OCI-LY3 (cell line): ENCODE data around the gene PTPN20.

Experiments used
- H2AFZ ChIP-seq: fragments of 200-600, 300-600 bp; shearing (Covaris generic); 2 replicates; pipeline ENCODE4 v1.6.0; 2014; ENCODE audit warnings: antibody characterized with exemption, low read depth, low read length
- H3K27ac ChIP-seq: fragments of 200-600, 300-600 bp; sonication (generic); 2 replicates; pipeline ENCODE4 v1.5.1; 2014; ENCODE audit warnings: mild to moderate bottlenecking, low read length, moderate library complexity, mixed read lengths
- H3K27me3 ChIP-seq: fragments of 200-600, 300-600 bp; sonication (generic); 2 replicates; pipeline ENCODE4 v1.6.1; 2014; ENCODE audit warnings: low read depth, low read length, mixed read lengths
- H3K36me3 ChIP-seq: fragments of 200-600, 300-600 bp; sonication (generic); replicated peaks from 2 replicates; pipeline ENCODE3; 2014; ENCODE audit warnings: low read depth, low read length, mixed read lengths
- H3K4me1 ChIP-seq: fragments of 300-600, 200-600 bp; sonication (generic); 2 replicates; pipeline ENCODE4 v1.6.1; 2014; ENCODE audit warnings: low read length, mixed read lengths
- H3K4me2 ChIP-seq: fragments of 200-600, 300-600 bp; sonication (generic); 2 replicates; pipeline ENCODE4 v1.6.1; 2014; ENCODE audit warnings: low read length, mixed read lengths
- H3K4me3 ChIP-seq: fragments of 300-600, 200-600 bp; sonication (generic); 2 replicates; pipeline ENCODE4 v1.5.1; 2014; ENCODE audit warnings: antibody characterized with exemption, mild to moderate bottlenecking, low read length, moderate library complexity
- H3K79me2 ChIP-seq: fragments of 300-600, 200-600 bp; shearing (Covaris generic); 2 replicates; pipeline ENCODE4 v1.6.1; 2014; ENCODE audit warnings: mild to moderate bottlenecking, low read length, mixed read lengths
- H3K9ac ChIP-seq: fragments of 300-600, 200-600 bp; shearing (Covaris generic); 2 replicates; pipeline ENCODE4 v1.6.0; 2014; ENCODE audit warnings: mild to moderate bottlenecking, low read length, moderate library complexity
- H3K9me3 ChIP-seq: fragments of 200-600, 300-600 bp; shearing (Covaris generic); 2 replicates; pipeline ENCODE4 v1.6.1; 2014; ENCODE audit warnings: low read length, mixed read lengths; ENCODE audit not compliant: insufficient read depth
- H4K20me1 ChIP-seq: fragments of 200-600, 300-600 bp; sonication (generic); 2 replicates; pipeline ENCODE4 v1.6.1; 2016; ENCODE audit warnings: low read length, mixed read lengths; ENCODE audit not compliant: insufficient read depth
- EZH2phosphoT487 ChIP-seq: fragments of 200-600 bp; shearing (Covaris generic); IDR thresholded peaks from 2 replicates; pipeline ENCODE4 v1.6.1; 2018; ENCODE audit warnings: antibody characterized with exemption, mixed run types, low read depth
- TF ChIP-seq, protein P1 (sequence below): fragments of 200-600, 300-600 bp; sonication (generic); IDR thresholded peaks from 2 replicates; pipeline ENCODE4 v1.5.1; 2014; ENCODE audit warnings: antibody characterized with exemption, low read length, low read depth

The PTPN20 gene

GRCh38 chr10:47022311-47023131 lies 111.3 kb downstream of the PTPN20 start:
- Histone ChIP-seq H3K9me3 (no peaks in the 10 kb centered on the region), H3K36me3 (no peaks in the 10 kb centered on the region), H3K4me2 (no peak overlapping the region), H3K27me3 (no peaks in the 10 kb centered on the region), H4K20me1 (no peaks in the 10 kb centered on the region), H3K9ac (no peak overlapping the region), H3K27ac (no peak overlapping the region), H3K4me3 (no peak overlapping the region), H3K4me1 (peaks cover 47% of the 10 kb centered on the region), H3K79me2 (no peaks in the 10 kb centered on the region), H2AFZ (peak overlapping the region; percentile 39; the same call in 1 of the 2 replicates)
- TF ChIP-seq EZH2phosphoT487 = no peak
- TF ChIP-seq, protein P1, sequence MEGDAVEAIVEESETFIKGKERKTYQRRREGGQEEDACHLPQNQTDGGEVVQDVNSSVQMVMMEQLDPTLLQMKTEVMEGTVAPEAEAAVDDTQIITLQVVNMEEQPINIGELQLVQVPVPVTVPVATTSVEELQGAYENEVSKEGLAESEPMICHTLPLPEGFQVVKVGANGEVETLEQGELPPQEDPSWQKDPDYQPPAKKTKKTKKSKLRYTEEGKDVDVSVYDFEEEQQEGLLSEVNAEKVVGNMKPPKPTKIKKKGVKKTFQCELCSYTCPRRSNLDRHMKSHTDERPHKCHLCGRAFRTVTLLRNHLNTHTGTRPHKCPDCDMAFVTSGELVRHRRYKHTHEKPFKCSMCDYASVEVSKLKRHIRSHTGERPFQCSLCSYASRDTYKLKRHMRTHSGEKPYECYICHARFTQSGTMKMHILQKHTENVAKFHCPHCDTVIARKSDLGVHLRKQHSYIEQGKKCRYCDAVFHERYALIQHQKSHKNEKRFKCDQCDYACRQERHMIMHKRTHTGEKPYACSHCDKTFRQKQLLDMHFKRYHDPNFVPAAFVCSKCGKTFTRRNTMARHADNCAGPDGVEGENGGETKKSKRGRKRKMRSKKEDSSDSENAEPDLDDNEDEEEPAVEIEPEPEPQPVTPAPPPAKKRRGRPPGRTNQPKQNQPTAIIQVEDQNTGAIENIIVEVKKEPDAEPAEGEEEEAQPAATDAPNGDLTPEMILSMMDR = no peak

DNA sequence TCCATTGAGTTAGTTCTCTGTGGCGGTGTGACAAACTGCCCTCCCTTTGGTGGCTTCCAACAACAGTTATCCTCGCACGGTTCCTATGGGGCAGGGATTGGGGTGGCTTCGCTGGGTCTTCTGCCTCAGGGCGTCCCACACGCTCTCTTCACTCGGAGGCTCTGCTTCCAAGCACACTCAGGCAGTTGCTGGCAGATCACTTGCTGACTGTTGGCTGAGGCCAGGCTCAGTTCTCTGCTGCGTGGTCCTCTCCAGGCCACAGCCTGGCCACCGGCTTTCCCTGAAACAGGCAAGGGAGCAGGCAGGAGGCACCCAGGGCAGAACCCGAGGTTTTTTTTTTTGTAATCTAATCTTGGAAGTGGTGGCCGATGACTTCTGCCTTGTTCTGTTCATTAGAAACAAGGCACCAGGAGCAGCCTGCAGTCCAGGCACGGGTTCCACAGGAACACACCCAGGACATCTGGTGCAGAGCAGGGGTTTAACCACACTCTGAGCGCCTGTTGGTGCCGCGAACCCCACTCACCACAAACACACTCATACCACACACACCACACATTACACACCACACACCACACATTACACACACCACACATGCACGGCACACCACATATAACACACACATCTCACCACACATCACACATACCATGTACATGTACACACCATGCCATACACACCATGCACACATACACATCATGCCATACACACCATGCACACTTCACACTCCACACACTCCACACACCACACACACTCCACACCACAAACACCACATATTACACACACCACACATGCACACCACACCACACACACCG lies 112.2 kb downstream of the PTPN20 start:
- Histone ChIP-seq H3K27ac (no peak overlapping the region), H3K9me3 (no peaks in the 10 kb centered on the region), H3K36me3 (no peaks in the 10 kb centered on the region), H3K4me2 (no peak overlapping the region), H2AFZ (no peak overlapping the region), H3K79me2 (no peaks in the 10 kb centered on the region), H4K20me1 (no peaks in the 10 kb centered on the region), H3K4me1 (peaks cover 38% of the 10 kb centered on the region), H3K9ac (no peak overlapping the region), H3K27me3 (no peaks in the 10 kb centered on the region), H3K4me3 (no peak overlapping the region)
- no peak for TF ChIP-seq EZH2phosphoT487
- TF ChIP-seq, protein P1 = no peak

DNA sequence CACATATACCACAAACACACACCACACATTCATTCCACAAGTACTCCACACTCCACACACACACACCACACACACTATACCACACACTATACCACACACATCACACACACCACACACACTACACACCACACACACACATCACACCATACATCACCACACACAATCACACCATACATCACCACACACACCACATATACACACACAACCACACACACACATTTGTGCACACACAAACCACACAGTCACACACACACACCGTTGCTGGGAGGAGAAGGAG lies 112.8 kb downstream of the PTPN20 start:
- H3K27ac ChIP-seq = no peak overlapping the region
- no peak overlapping the region for H2AFZ ChIP-seq
- H3K4me1 ChIP-seq = peaks cover 32% of the 10 kb centered on the region
- no peaks in the 10 kb centered on the region for H3K27me3 ChIP-seq
- H3K79me2 ChIP-seq = no peaks in the 10 kb centered on the region
- H3K9me3 ChIP-seq = no peaks in the 10 kb centered on the region
- no peak overlapping the region for H3K4me2 ChIP-seq
- H4K20me1 ChIP-seq = no peaks in the 10 kb centered on the region
- TF ChIP-seq, protein P1 = no peak
- TF ChIP-seq EZH2phosphoT487 = no peak
- no peaks in the 10 kb centered on the region for H3K36me3 ChIP-seq
- no peak overlapping the region for H3K9ac ChIP-seq
- no peak overlapping the region for H3K4me3 ChIP-seq

- peaks cover 26% of the 10 kb centered on the region for H3K4me1 ChIP-seq
- H3K27me3 ChIP-seq = no peaks in the 10 kb centered on the region
- TF ChIP-seq, protein P1 = peak; percentile 69
- no peak for TF ChIP-seq EZH2phosphoT487
- no peaks in the 10 kb centered on the region for H3K79me2 ChIP-seq
- H3K9ac ChIP-seq = no peak overlapping the region
- H4K20me1 ChIP-seq = no peaks in the 10 kb centered on the region
- no peak overlapping the region for H3K4me3 ChIP-seq
- no peak overlapping the region for H2AFZ ChIP-seq
- H3K4me2 ChIP-seq = no peak overlapping the region
- no peaks in the 10 kb centered on the region for H3K9me3 ChIP-seq
- no peak overlapping the region for H3K27ac ChIP-seq
- no peaks in the 10 kb centered on the region for H3K36me3 ChIP-seq
Observed at GRCh38 chr10:47024399-47025252, 113.4 kb downstream of the PTPN20 start.
